MCF 10A (cell line): ENCODE results near the gene IGHMBP2. TPM values are rescaled to one million over a fixed set of nuclear protein-coding genes. Genes with fewer than 3 reads are reported as not detected.

Experiments used
- BruUV-seq: library from RNA; stranded (reverse); fragments of 400-500 nt; replicated peaks from 2 replicates; lab custom pipeline; 2021; lab: Mats Ljungman, UMichigan
- CTCF ChIA-PET: fragments of 300-600 bp; sonication (Branson Sonifier 250); formaldehyde crosslinking; extraction: SDS; loops from one replicate; lab custom pipeline; 2021; ENCODE audit warnings: antibody characterized with exemption, inconsistent platforms; lab: Yijun Ruan, JAX
- POLR2A ChIA-PET: fragments of 300-600, 350-650 bp; sonication (Branson Sonifier 250); formaldehyde crosslinking; extraction: SDS; loops from one replicate; lab custom pipeline; 2020; ENCODE audit warnings: antibody characterized with exemption, inconsistent platforms; lab: Yijun Ruan, JAX
- DNase-seq: peaks from one replicate; pipeline ENCODE4 v3.0.0-alpha.2; 2018; ENCODE audit not compliant: unreplicated experiment
- H3K27ac Mint-ChIP-seq: one replicate; pipeline ENCODE4 v1.8.0; 2022; ENCODE audit warnings: mild to moderate bottlenecking, low read depth, mixed read lengths; ENCODE audit not compliant: unreplicated experiment
- H3K27me3 Mint-ChIP-seq: one replicate; pipeline ENCODE4 v1.8.0; 2022; ENCODE audit warnings: mixed read lengths; ENCODE audit not compliant: insufficient read depth, unreplicated experiment
- H3K36me3 Mint-ChIP-seq: one replicate; pipeline ENCODE4 v1.8.0; 2022; ENCODE audit warnings: mild to moderate bottlenecking, moderate library complexity, mixed read lengths; ENCODE audit not compliant: insufficient read depth, unreplicated experiment
- H3K4me1 Mint-ChIP-seq: one replicate; pipeline ENCODE4 v1.8.0; 2022; ENCODE audit warnings: mixed read lengths; ENCODE audit not compliant: insufficient read depth, unreplicated experiment
- H3K4me3 Mint-ChIP-seq: one replicate; pipeline ENCODE4 v1.8.0; 2022; ENCODE audit warnings: mild to moderate bottlenecking, moderate library complexity, mixed read lengths; ENCODE audit not compliant: unreplicated experiment
- H3K9me3 Mint-ChIP-seq: one replicate; pipeline ENCODE4 v1.8.0; 2022; ENCODE audit warnings: mixed read lengths; ENCODE audit not compliant: unreplicated experiment
- intact Hi-C: fragments of 100-400 bp; cut with micrococcal nuclease; formaldehyde crosslinking; loops from 2 replicates; pipeline ENCODE4 v1.14.1; 2022
- total RNA-seq: library from RNA; stranded (reverse); gene quantifications from 2 replicates; pipeline ENCODE4 v1.2.3, GENCODE V29; 2022
- TF ChIP-seq, protein P1 (sequence below): fragments of 200-600 bp; IDR thresholded peaks from one replicate; pipeline ENCODE4 v1.8.0; 2022; ENCODE audit warnings: antibody characterized with exemption, mild to moderate bottlenecking; ENCODE audit not compliant: unreplicated experiment

IGHMBP2 gene
- total RNA-seq, 1 experiment from 2014 or later: 19.8 TPM

DNA sequence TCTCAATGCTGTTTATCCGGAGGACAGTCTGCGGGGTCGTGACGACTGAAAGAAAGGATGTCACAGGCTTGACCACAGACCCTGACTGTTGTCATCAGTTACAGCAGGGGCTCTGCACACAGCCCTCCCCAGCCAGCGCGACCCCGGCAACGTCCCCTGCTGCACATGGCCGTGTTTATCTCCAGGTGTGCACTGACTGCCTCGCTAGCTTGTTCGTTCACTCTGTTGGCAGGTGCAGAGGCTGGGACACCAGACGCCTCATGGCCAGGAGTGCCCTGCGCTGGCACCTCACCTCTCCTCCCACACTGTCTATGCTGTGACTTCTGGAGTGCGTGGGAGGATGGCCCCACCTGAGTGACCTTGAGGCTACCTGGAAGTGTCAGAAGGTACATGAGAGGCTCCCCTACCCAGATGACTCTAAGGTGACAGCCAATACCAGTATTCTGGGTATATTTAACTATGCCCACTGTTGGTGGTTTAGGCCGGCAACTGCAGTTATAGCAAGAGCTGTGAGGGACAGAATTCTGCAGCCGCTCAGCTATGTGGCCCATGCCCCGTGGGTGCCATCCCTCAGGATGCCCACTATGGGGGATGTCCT, 12.2 kb upstream of the IGHMBP2 start:
- H3K4me3 Mint-ChIP-seq: no peak overlapping the region
- no peak overlapping the region for H3K27ac Mint-ChIP-seq
- no peak for DNase-seq
- CTCF ChIA-PET: interaction anchor here (0.6 to 0.7 kb wide), 2 partner anchors 377 to 753 kb away, joined by 3 to 8 read pairs; no protein-coding TSS in a partner anchor
- intact Hi-C loops: no loop called here
- no peaks in the 10 kb centered on the region for H3K9me3 Mint-ChIP-seq
- TF ChIP-seq, protein P1, sequence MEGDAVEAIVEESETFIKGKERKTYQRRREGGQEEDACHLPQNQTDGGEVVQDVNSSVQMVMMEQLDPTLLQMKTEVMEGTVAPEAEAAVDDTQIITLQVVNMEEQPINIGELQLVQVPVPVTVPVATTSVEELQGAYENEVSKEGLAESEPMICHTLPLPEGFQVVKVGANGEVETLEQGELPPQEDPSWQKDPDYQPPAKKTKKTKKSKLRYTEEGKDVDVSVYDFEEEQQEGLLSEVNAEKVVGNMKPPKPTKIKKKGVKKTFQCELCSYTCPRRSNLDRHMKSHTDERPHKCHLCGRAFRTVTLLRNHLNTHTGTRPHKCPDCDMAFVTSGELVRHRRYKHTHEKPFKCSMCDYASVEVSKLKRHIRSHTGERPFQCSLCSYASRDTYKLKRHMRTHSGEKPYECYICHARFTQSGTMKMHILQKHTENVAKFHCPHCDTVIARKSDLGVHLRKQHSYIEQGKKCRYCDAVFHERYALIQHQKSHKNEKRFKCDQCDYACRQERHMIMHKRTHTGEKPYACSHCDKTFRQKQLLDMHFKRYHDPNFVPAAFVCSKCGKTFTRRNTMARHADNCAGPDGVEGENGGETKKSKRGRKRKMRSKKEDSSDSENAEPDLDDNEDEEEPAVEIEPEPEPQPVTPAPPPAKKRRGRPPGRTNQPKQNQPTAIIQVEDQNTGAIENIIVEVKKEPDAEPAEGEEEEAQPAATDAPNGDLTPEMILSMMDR: no peak
- no TSS peak for BruUV-seq
- POLR2A ChIA-PET: no interaction called here
- H3K4me1 Mint-ChIP-seq: no peaks in the 10 kb centered on the region
- peaks cover 56% of the 10 kb centered on the region for H3K36me3 Mint-ChIP-seq
- H3K27me3 Mint-ChIP-seq: no peaks in the 10 kb centered on the region

DNA sequence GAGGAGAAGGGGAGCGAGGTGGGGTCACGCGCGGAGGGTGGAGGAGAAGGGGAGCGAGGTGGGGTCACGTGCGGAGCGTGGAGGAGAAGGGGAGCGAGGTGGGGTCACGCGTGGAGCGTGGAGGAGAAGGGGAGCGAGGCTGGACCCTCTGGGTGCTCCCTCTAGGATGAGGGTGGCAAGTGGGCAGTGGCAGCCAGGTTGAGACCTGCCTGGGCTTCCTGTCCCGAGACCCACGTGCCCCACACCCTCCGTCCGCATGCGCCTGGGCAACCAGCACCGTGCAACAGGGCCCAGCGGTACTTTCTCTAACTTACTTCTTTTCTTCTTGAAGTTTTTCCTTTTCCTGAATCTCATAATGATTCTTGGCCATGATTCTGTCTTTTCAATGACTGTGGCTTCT, 11.1 kb upstream of the IGHMBP2 start:
- Mint-ChIP-seq H3K4me3 (no peak overlapping the region), H3K36me3 (peaks cover 67% of the 10 kb centered on the region), H3K27ac (no peak overlapping the region), H3K9me3 (no peaks in the 10 kb centered on the region), H3K4me1 (no peaks in the 10 kb centered on the region), H3K27me3 (no peaks in the 10 kb centered on the region)
- TF ChIP-seq, protein P1: no peak
- BruUV-seq: no TSS peak
- ChIA-PET POLR2A (no interaction called here), CTCF (no interaction called here)
- intact Hi-C loops: no loop called here
- no peak for DNase-seq

DNA sequence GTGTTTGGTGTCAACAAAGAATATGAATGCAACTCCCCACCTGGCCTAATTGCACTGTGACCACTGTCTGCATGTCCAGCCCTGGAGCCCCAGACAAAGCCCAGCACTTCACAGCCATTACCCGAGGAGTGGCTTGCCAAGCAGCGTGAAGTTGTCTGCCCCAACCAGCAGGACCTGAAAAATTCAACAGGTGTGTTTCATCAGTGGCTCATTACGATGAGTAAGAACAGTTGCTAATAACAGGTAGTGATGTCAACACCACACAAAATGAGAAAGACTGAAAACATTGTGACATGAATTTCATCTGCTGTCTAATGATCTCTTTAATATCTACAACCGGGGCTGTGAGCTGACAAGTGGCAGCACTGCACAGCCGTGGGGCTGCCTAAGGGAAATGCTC, 10.4 kb upstream of the IGHMBP2 start:
- Mint-ChIP-seq H3K4me3 (no peak overlapping the region), H3K9me3 (no peaks in the 10 kb centered on the region), H3K27me3 (no peaks in the 10 kb centered on the region), H3K27ac (no peak overlapping the region), H3K4me1 (no peaks in the 10 kb centered on the region), H3K36me3 (peaks cover 74% of the 10 kb centered on the region)
- POLR2A ChIA-PET: no interaction called here
- no peak for DNase-seq
- CTCF ChIA-PET: no interaction called here
- intact Hi-C loops: no loop called here
- TF ChIP-seq, protein P1: no peak
- no TSS peak for BruUV-seq

DNA sequence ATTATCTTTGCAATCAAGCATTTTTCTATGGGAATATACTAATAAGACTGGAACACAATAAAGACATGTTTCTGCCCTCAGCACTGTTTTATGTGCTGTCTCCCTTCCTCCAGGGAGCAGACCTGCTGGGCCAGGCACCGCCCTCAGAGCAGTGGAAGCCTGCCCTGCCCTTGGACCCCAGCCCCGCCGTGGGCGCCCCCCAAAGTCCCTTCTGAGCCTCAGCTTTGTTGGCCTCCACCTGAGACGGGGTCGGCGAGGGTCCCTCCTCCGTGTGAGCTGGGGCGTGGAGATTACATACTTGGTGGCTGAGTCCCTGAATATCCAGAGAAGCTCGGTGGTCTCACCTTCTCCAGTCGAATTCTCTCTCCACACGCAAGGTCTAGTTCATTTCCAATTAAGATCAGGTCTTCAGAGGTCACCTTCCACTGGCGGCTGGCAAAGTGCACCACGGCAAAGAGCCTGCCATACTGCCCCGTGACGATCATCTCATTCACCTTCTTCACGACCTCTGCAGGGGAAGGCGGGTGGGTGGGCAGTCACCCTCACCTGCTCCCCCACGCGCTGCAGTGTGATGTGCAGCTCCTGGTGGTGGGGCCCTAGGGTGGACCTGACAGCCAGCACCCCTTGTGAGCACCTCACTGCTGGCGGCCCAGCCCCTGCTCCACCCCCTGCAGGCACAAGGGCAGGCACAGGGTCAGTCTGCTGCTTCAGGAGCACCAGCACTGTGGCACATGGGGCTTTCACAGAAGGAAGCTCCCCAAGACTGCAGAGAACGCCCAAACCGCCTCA, 7.3 kb upstream of the IGHMBP2 start:
- CTCF ChIA-PET: interaction anchor here (0.6 kb wide), 1 partner anchor 193 kb away, joined by 3 read pairs; no protein-coding TSS in a partner anchor
- no peak for DNase-seq
- no peaks in the 10 kb centered on the region for H3K4me1 Mint-ChIP-seq
- no TSS peak for BruUV-seq
- H3K9me3 Mint-ChIP-seq: no peaks in the 10 kb centered on the region
- H3K27me3 Mint-ChIP-seq: no peaks in the 10 kb centered on the region
- intact Hi-C loops: no loop called here
- POLR2A ChIA-PET: no interaction called here
- TF ChIP-seq, protein P1: no peak
- H3K4me3 Mint-ChIP-seq: no peak overlapping the region
- peaks cover 89% of the 10 kb centered on the region for H3K36me3 Mint-ChIP-seq
- H3K27ac Mint-ChIP-seq: no peak overlapping the region
